HCT116 (cell line): ENCODE measurements around the gene TMCO4. TPM values are rescaled to one million over a fixed set of nuclear protein-coding genes. Genes with fewer than 3 reads are reported as not detected.

Source experiments
- ATAC-seq: fragments of 200-7000 bp; cut with Tn5 transposase; 2 replicates; pipeline ENCODE4 v1.9.1; 2020; ENCODE audit warnings: mild to moderate bottlenecking, moderate library complexity
- BruUV-seq: library from RNA; stranded (reverse); fragments of 400-500 nt; replicated peaks from 2 replicates; lab custom pipeline; 2021; lab: Mats Ljungman, UMichigan
- CTCF ChIA-PET: fragments of 300-600 bp; sonication (Branson Sonifier 250); formaldehyde crosslinking; loops from one replicate; lab custom pipeline; 2021; ENCODE audit warnings: antibody characterized with exemption; lab: Charles Lee
- POLR2A ChIA-PET: fragments of 300-600, 350-600 bp; sonication (Branson Sonifier 250); formaldehyde crosslinking; loops from one replicate; lab custom pipeline; 2021; ENCODE audit warnings: antibody characterized with exemption; lab: Charles Lee
- RAD21 ChIA-PET, 2 experiments: fragments of 300-600 bp; sonication (Branson Sonifier 250); formaldehyde crosslinking; loops; one replicate each; lab custom pipeline; 2023; ENCODE audit warnings: low total read pairs in 2 of 2; ENCODE audit not compliant: uncharacterized antibody in 2 of 2, unreplicated experiment in 2 of 2, low non-redundant PET in 1 of 2; lab: Charles Lee
- DNase-seq: peaks from one replicate; pipeline ENCODE4 v3.0.0-alpha.2; 2010; ENCODE audit warnings: low read depth, low spot score
- H2AFZ ChIP-seq: fragments of 200-600 bp; shearing (Covaris generic), sonication (generic); 2 replicates; pipeline ENCODE4 v1.6.1; 2017; ENCODE audit warnings: low read depth, mixed run types, mixed read lengths, antibody characterized with exemption, low read length; ENCODE audit not compliant: poor library complexity, severe bottlenecking
- H3K27ac ChIP-seq: 2 replicates; pipeline ENCODE4 v1.5.1; 2012; ENCODE audit warnings: low read depth, low read length
- H3K27me3 ChIP-seq: fragments of 200-600 bp; sonication (generic); 2 replicates; pipeline ENCODE4 v1.6.1; 2016; ENCODE audit warnings: mixed run types, low read length, mixed read lengths; ENCODE audit not compliant: insufficient read depth
- H3K36me3 ChIP-seq, 2 experiments: fragments of 200-500 bp in 1 of 2; fragments of 200-600 bp in 1 of 2; sonication (Bioruptor generic) in 1 of 2; sonication (generic) in 1 of 2; 2 replicates each; pipeline versions ENCODE4 v1.5.1 to v1.6.1; 2014 to 2016; ENCODE audit warnings: low read length in 2 of 2, inconsistent platforms in 1 of 2, mixed read lengths in 1 of 2, mixed run types in 1 of 2; ENCODE audit not compliant: insufficient read depth in 2 of 2, control insufficient read depth in 1 of 2
- H3K4me1 ChIP-seq, 2 experiments: fragments of 200-600 bp in 1 of 2; sonication (generic) in 1 of 2; 2 replicates each; pipeline versions ENCODE4 v1.5.1 to v1.6.1; 2012 to 2017; ENCODE audit warnings: low read length in 2 of 2, inconsistent platforms in 1 of 2, mild to moderate bottlenecking in 1 of 2, mixed read lengths in 1 of 2, mixed run types in 1 of 2, moderate library complexity in 1 of 2; ENCODE audit not compliant: insufficient read depth in 2 of 2, control insufficient read depth in 1 of 2
- H3K4me2 ChIP-seq: fragments of 200-600 bp; sonication (generic); 2 replicates; pipeline ENCODE4 v1.6.1; 2017; ENCODE audit warnings: mixed run types, low read length, mixed read lengths
- H3K4me3 ChIP-seq, 2 experiments: fragments of 200-600 bp in 1 of 2; sonication (generic) in 1 of 2; replicated peaks in 1 of 2; 2 replicates each; pipeline ENCODE4 v1.5.1; 2011 to 2016; ENCODE audit warnings: low read length in 2 of 2, control low read depth in 1 of 2, low read depth in 1 of 2, mild to moderate bottlenecking in 1 of 2, mixed read lengths in 1 of 2, mixed run types in 1 of 2
- H3K79me2 ChIP-seq: fragments of 200-600 bp; sonication (generic); 2 replicates; pipeline ENCODE4 v1.6.1; 2017; ENCODE audit warnings: mild to moderate bottlenecking, mixed run types, low read length, moderate library complexity, mixed read lengths; ENCODE audit not compliant: insufficient read depth
- H3K9ac ChIP-seq: fragments of 200-600 bp; sonication (generic); 2 replicates; pipeline ENCODE4 v1.6.1; 2016; ENCODE audit warnings: low read length, mixed read lengths
- H3K9me2 ChIP-seq: fragments of 200-600 bp; sonication (generic), shearing (Covaris generic); 2 replicates; pipeline ENCODE4 v1.6.1; 2017; ENCODE audit warnings: mixed run types, mild to moderate bottlenecking, moderate library complexity; ENCODE audit not compliant: insufficient read depth
- H3K9me3 ChIP-seq, 2 experiments: fragments of 200-500 bp in 1 of 2; fragments of 200-600 bp in 1 of 2; sonication (Bioruptor generic) in 1 of 2; sonication (generic) in 1 of 2; 2 replicates each; pipeline ENCODE4 v1.6.1; 2014 to 2017; ENCODE audit warnings: low read length in 2 of 2, mixed read lengths in 2 of 2, inconsistent platforms in 1 of 2, low read depth in 1 of 2, mild to moderate bottlenecking in 1 of 2, mixed run types in 1 of 2, moderate library complexity in 1 of 2; ENCODE audit not compliant: control insufficient read depth in 1 of 2, insufficient read depth in 1 of 2
- H4K20me1 ChIP-seq: fragments of 200-600 bp; sonication (generic), shearing (Covaris generic); 2 replicates; pipeline ENCODE4 v1.6.1; 2017; ENCODE audit warnings: mixed run types, mild to moderate bottlenecking, moderate library complexity; ENCODE audit not compliant: insufficient read depth
- CBX3 ChIP-seq: IDR thresholded peaks from 2 replicates; pipeline ENCODE4 v1.6.1; 2012; ENCODE audit warnings: low read depth
- CEBPB ChIP-seq: IDR thresholded peaks from 2 replicates; pipeline ENCODE4 v1.6.1; 2012; ENCODE audit warnings: low read depth
- EGR1 ChIP-seq: IDR thresholded peaks from 2 replicates; pipeline ENCODE4 v1.6.1; 2012; ENCODE audit warnings: low read depth
- ELF1 ChIP-seq: IDR thresholded peaks from 2 replicates; pipeline ENCODE4 v1.6.1; 2012; ENCODE audit warnings: low read depth, borderline replicate concordance
- EZH2 ChIP-seq: fragments of 200-600 bp; sonication (generic); IDR thresholded peaks from 2 replicates; pipeline ENCODE4 v1.6.1; 2017; ENCODE audit warnings: antibody characterized with exemption, mixed run types
- EZH2phosphoT487 ChIP-seq: fragments of 200-600 bp; IDR thresholded peaks from 2 replicates; pipeline ENCODE4 v1.6.1; 2018; ENCODE audit warnings: antibody characterized with exemption, borderline replicate concordance
- FOSL1 ChIP-seq: IDR thresholded peaks from 2 replicates; pipeline ENCODE4 v1.6.1; 2012; ENCODE audit warnings: low read depth
- POLR2AphosphoS5 ChIP-seq: IDR thresholded peaks from 2 replicates; pipeline ENCODE4 v1.6.1; 2011; ENCODE audit warnings: mild to moderate bottlenecking, low read depth, low read length, moderate library complexity
- RAD21 ChIP-seq: IDR thresholded peaks from 2 replicates; pipeline ENCODE4 v1.6.1; 2012; ENCODE audit warnings: low read depth, mild to moderate bottlenecking
- SIN3A ChIP-seq: IDR thresholded peaks from 2 replicates; pipeline ENCODE4 v1.6.1; 2012; ENCODE audit warnings: low read depth
- SP1 ChIP-seq: IDR thresholded peaks from 2 replicates; pipeline ENCODE4 v1.6.1; 2012; ENCODE audit warnings: low read depth
- SRF ChIP-seq: IDR thresholded peaks from 2 replicates; pipeline ENCODE4 v1.6.1; 2012; ENCODE audit warnings: low read depth
- TCF7L2 ChIP-seq: IDR thresholded peaks from 2 replicates; pipeline ENCODE4 v1.7.0; 2011; ENCODE audit warnings: borderline replicate concordance, inconsistent platforms; ENCODE audit not compliant: insufficient read depth, insufficient read length; ENCODE audit errors: extremely low read depth
- ZFX ChIP-seq: fragments of 450-650 bp; IDR thresholded peaks from 2 replicates; pipeline ENCODE4 v1.6.1; 2017
- intact Hi-C: fragments of 100-400 bp; cut with micrococcal nuclease; formaldehyde crosslinking; loops from 2 replicates; pipeline ENCODE4 v1.10.0; 2022
- total RNA-seq: library from RNA; stranded (reverse); gene quantifications from one replicate; pipeline ENCODE4 v1.2.1, GENCODE V29; 2021; ENCODE audit not compliant: unreplicated experiment
- TF ChIP-seq, protein P1 (sequence below): IDR thresholded peaks from 2 replicates; pipeline ENCODE4 v1.6.1; 2012; ENCODE audit warnings: low read depth
- TF ChIP-seq, protein P2 (sequence below): IDR thresholded peaks from 2 replicates; pipeline ENCODE4 v1.6.1; 2011; ENCODE audit warnings: mild to moderate bottlenecking, low read length, moderate library complexity; ENCODE audit not compliant: insufficient replicate concordance; ENCODE audit errors: extremely low read depth
- TF ChIP-seq, protein P3 (sequence below), 3 experiments: fragments of 200-600 bp in 1 of 3; sonication (generic) in 1 of 3; IDR thresholded peaks in 2 of 3; conservative IDR thresholded peaks in 1 of 3; 2 replicates each; pipeline ENCODE4 v1.5.1; 2012 to 2017; ENCODE audit warnings: low read depth in 2 of 3, low read length in 2 of 3, antibody characterized with exemption in 1 of 3, borderline replicate concordance in 1 of 3, control low read depth in 1 of 3, mild to moderate bottlenecking in 1 of 3, mixed read lengths in 1 of 3, mixed run types in 1 of 3, moderate library complexity in 1 of 3; ENCODE audit not compliant: insufficient read depth in 1 of 3

TMCO4 gene
- total RNA-seq, 1 experiment from 2014 or later: 12.7 TPM

DNA sequence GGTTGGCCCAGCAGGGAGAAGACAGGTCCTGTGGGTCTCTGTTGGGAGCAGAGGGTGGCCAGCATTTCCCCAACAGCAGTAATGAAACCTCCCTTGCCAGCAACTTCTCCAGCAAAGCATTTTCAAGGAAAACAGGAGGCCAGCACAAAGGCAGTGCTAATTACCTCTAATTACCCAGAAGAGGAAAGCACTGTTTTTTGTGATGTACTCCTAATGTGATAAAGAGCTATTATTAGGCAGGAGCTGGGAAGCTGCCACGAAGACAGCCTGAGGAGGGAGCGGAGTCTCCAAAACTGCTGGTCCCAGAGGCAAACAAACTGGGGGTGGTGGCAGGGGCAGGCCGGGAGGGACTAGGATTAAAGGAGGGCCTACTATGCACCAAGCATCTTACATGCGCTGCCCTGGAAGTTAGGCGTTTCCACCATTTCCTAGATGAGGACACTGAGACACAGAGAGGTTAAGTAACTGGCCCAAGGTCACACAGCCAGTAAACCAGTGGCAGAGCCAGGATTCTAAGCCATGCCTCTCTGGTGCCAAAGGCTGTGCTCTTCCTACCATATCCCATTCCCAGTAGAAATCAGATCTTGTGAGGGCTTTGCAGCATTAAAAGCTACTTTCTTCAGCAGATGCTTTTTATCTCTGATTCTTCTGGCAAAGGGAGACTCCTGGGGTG, 110.5 kb downstream of the TMCO4 start:
- no peaks in the 10 kb centered on the region for H3K4me1 ChIP-seq
- H3K27me3 ChIP-seq: no peaks in the 10 kb centered on the region
- no peak for DNase-seq
- BruUV-seq: no TSS peak
- no peak overlapping the region for H3K4me3 ChIP-seq
- ChIA-PET POLR2A (no interaction called here), RAD21 (no interaction called here), CTCF (no interaction called here)
- TF ChIP-seq FOSL1 (no peak), SIN3A (no peak), EGR1 (no peak), SRF (no peak), CBX3 (no peak), TCF7L2 (no peak), EZH2phosphoT487 (no peak), EZH2 (no peak), SP1 (no peak), CEBPB (no peak), ZFX (no peak), ELF1 (no peak), POLR2AphosphoS5 (no peak), RAD21 (no peak)
- TF ChIP-seq, protein P1, sequence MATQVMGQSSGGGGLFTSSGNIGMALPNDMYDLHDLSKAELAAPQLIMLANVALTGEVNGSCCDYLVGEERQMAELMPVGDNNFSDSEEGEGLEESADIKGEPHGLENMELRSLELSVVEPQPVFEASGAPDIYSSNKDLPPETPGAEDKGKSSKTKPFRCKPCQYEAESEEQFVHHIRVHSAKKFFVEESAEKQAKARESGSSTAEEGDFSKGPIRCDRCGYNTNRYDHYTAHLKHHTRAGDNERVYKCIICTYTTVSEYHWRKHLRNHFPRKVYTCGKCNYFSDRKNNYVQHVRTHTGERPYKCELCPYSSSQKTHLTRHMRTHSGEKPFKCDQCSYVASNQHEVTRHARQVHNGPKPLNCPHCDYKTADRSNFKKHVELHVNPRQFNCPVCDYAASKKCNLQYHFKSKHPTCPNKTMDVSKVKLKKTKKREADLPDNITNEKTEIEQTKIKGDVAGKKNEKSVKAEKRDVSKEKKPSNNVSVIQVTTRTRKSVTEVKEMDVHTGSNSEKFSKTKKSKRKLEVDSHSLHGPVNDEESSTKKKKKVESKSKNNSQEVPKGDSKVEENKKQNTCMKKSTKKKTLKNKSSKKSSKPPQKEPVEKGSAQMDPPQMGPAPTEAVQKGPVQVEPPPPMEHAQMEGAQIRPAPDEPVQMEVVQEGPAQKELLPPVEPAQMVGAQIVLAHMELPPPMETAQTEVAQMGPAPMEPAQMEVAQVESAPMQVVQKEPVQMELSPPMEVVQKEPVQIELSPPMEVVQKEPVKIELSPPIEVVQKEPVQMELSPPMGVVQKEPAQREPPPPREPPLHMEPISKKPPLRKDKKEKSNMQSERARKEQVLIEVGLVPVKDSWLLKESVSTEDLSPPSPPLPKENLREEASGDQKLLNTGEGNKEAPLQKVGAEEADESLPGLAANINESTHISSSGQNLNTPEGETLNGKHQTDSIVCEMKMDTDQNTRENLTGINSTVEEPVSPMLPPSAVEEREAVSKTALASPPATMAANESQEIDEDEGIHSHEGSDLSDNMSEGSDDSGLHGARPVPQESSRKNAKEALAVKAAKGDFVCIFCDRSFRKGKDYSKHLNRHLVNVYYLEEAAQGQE: no peak
- TF ChIP-seq, protein P2, sequence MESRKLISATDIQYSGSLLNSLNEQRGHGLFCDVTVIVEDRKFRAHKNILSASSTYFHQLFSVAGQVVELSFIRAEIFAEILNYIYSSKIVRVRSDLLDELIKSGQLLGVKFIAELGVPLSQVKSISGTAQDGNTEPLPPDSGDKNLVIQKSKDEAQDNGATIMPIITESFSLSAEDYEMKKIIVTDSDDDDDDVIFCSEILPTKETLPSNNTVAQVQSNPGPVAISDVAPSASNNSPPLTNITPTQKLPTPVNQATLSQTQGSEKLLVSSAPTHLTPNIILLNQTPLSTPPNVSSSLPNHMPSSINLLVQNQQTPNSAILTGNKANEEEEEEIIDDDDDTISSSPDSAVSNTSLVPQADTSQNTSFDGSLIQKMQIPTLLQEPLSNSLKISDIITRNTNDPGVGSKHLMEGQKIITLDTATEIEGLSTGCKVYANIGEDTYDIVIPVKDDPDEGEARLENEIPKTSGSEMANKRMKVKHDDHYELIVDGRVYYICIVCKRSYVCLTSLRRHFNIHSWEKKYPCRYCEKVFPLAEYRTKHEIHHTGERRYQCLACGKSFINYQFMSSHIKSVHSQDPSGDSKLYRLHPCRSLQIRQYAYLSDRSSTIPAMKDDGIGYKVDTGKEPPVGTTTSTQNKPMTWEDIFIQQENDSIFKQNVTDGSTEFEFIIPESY: no peak
- TF ChIP-seq, protein P3, sequence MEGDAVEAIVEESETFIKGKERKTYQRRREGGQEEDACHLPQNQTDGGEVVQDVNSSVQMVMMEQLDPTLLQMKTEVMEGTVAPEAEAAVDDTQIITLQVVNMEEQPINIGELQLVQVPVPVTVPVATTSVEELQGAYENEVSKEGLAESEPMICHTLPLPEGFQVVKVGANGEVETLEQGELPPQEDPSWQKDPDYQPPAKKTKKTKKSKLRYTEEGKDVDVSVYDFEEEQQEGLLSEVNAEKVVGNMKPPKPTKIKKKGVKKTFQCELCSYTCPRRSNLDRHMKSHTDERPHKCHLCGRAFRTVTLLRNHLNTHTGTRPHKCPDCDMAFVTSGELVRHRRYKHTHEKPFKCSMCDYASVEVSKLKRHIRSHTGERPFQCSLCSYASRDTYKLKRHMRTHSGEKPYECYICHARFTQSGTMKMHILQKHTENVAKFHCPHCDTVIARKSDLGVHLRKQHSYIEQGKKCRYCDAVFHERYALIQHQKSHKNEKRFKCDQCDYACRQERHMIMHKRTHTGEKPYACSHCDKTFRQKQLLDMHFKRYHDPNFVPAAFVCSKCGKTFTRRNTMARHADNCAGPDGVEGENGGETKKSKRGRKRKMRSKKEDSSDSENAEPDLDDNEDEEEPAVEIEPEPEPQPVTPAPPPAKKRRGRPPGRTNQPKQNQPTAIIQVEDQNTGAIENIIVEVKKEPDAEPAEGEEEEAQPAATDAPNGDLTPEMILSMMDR (IDR thresholded peaks at IDR 0.05 in 2 of 3, conservative IDR thresholded peaks at IDR 0.05 in 1 of 3; ENCODE audit: borderline replicate concordance in 1 of 3, insufficient read depth in 1 of 3, low read depth in 2 of 3, low read length in 2 of 3): no peak
- no peaks in the 10 kb centered on the region for H3K9me3 ChIP-seq
- H3K9ac ChIP-seq: no peak overlapping the region
- no peak for ATAC-seq
- H2AFZ ChIP-seq: no peak overlapping the region
- no peaks in the 10 kb centered on the region for H3K79me2 ChIP-seq
- no peaks in the 10 kb centered on the region for H3K9me2 ChIP-seq
- H3K36me3 ChIP-seq: no peaks in the 10 kb centered on the region
- H4K20me1 ChIP-seq: no peaks in the 10 kb centered on the region
- intact Hi-C loops: no loop called here
- H3K27ac ChIP-seq: no peak overlapping the region
- no peak overlapping the region for H3K4me2 ChIP-seq
